ENCODE results near the gene LYPD6.

LYPD6 gene, protein sequence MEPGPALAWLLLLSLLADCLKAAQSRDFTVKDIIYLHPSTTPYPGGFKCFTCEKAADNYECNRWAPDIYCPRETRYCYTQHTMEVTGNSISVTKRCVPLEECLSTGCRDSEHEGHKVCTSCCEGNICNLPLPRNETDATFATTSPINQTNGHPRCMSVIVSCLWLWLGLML

DNA sequence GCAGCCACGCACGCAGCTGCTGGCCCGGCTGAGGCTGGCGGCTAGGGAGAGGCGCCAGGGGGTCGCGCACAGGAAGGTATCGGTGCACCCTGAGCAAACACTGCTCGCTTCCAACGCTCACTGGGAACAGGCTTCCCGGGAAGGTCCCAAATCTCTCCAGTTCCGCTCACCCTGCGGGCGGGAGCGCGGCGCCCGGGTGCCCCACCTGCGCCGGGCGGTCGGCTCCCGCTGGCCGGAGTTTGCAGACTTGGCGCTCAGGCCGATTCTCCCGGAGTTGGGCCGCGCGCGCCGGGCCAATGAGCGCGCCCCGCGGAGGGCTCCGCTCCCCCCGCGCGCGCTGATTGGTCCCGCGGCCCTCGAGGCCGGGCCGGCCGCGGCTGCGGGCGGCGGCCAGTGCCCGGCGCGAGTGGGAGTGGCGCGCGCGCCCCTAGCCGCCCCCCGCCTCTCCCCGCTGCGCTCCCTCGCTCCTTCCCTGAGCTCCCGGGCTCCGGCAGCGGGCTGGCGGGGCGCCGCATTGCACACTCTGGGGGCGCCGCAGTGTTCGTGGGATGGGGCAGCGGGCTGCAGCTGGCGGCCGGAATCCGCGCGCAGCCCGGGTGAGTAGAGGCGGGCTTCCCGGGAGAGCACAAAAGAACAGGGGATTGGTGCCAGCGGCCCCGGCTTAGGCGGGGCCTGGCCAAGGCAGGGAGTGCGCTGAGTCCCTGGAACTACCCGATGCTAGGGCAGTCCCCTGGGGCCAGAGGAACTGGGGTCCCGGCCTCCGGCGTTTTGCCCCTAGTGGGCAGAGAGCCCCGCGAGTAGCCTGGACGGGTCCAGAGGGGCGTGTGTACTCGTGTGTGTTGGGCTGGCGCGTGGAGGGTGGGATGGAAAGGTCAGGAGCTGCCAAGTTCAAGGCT is at the start of gene LYPD6:
LYPD6 (plus strand) TSS at position 461 of the 896 bp plus-strand sequence. CDS start 107,122 bp downstream, outside the sequence.
- TF ChIP-seq, protein P1, sequence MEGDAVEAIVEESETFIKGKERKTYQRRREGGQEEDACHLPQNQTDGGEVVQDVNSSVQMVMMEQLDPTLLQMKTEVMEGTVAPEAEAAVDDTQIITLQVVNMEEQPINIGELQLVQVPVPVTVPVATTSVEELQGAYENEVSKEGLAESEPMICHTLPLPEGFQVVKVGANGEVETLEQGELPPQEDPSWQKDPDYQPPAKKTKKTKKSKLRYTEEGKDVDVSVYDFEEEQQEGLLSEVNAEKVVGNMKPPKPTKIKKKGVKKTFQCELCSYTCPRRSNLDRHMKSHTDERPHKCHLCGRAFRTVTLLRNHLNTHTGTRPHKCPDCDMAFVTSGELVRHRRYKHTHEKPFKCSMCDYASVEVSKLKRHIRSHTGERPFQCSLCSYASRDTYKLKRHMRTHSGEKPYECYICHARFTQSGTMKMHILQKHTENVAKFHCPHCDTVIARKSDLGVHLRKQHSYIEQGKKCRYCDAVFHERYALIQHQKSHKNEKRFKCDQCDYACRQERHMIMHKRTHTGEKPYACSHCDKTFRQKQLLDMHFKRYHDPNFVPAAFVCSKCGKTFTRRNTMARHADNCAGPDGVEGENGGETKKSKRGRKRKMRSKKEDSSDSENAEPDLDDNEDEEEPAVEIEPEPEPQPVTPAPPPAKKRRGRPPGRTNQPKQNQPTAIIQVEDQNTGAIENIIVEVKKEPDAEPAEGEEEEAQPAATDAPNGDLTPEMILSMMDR (IDR thresholded peaks at IDR 0.05; ENCODE audit: low read depth, low read length, missing control alignments) = no peak
- in situ Hi-C loops (cut with HindIII; ENCODE audit: low sequenced_read_pairs) = no loop called here
- H3K4me3 ChIP-seq (ENCODE audit: low read depth, low read length) = peak within 1 kb of the TSS; percentile 67
- DNase-seq (ENCODE audit: low read depth) = no peak

DNA sequence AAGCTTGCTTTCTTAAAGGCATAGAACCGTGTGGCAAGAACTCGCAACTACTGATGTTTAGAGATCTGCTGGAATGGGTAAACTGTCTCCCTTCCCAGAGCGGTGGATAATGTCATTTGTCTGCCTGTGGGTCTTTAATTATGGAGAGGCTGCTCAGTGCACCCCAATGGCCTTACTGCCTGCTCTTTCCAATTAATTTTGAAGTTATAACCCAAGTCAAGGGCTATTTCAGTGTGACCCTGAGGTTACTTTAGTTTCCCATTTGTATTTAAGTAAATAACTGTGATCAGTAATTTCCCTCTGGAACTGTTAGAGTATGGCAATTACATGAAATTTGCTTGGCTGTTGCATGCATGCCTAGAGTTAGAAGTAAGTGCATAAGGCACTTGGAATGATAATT is 48.9 kb upstream of the LYPD6 start:
- TF ChIP-seq, protein P1 (IDR thresholded peaks at IDR 0.05; ENCODE audit: low read depth, low read length, missing control alignments) = no peak

DNA sequence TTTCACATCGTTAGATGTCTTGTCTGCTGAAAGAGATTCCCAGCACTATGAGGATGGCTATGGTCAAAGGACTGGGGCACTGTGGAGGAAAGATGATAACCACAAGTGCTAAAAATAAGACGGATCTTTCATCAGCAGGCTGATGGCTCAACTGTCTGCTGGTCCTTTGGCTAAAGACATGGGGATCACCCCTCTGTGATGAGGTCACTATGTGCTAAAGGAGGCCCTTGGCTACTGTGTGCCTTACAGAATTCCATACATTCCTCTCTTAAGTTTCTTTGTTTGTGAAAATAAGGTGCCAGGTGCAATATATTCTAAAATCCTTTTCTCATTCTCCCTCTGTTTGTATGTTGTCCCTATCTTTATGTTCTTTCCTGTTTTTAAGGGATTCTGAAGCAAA is 39.7 kb upstream of the LYPD6 start:
- no peak for DNase-seq (ENCODE audit: low read depth)
- in situ Hi-C loops (cut with HindIII; ENCODE audit: low sequenced_read_pairs) = no loop called here
- TF ChIP-seq, protein P1 (IDR thresholded peaks at IDR 0.05; ENCODE audit: low read depth, low read length, missing control alignments) = no peak
- H3K4me3 ChIP-seq (ENCODE audit: low read depth, low read length) = no peak overlapping the region

More for the DNA sequence above, 48.9 kb upstream of the LYPD6 start:
- H3K4me3 ChIP-seq (ENCODE audit: low read depth, low read length) = no peak overlapping the region
- no peak for DNase-seq (ENCODE audit: low read depth)
- in situ Hi-C loops (cut with HindIII; ENCODE audit: low sequenced_read_pairs) = no loop called here

DNA sequence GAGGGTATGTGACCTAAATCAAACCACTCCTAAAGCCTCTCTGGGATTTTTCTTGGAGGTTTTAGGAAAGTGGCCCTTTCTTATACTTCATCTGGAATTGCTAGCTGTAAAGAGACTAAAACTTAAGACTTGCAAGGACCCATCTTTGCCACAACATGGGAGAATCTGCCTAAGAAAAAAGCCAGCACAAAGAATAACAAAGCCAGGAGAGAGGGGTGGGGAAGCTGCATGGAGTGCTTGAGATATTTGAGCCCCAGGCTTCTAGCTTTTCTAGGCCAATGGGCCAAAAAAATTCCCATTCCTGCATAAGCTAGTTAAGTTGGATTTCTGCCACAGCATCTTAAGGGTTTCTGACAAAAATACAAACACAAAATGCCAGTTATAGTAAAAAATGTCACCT is 38.5 kb upstream of the LYPD6 start:
- TF ChIP-seq, protein P1 (IDR thresholded peaks at IDR 0.05; ENCODE audit: low read depth, low read length, missing control alignments) = no peak
- in situ Hi-C loops (cut with HindIII; ENCODE audit: low sequenced_read_pairs) = no loop called here
- DNase-seq (ENCODE audit: low read depth) = no peak
- H3K4me3 ChIP-seq (ENCODE audit: low read depth, low read length) = no peak overlapping the region

DNA sequence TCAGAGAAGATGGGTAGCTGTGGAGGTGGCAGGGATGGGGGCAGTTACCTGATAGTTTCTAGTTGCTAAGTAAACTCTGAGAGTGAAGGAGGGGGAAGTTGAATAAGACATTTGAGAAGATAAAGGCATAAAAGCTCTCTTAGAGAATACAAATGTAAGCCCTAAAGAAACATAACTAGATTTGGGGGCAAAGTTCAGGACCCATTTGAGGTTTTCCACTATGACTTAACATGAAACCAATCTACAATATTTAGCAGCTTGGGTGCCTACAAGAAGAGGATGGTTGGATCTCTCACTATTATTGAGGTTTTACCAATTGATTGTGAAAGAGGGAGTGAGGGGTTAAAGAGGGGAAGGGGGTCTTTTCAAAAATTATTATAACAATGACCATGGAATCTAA is 34.4 kb upstream of the LYPD6 start:
- H3K4me3 ChIP-seq (ENCODE audit: low read depth, low read length) = no peak overlapping the region
- in situ Hi-C loops (cut with HindIII; ENCODE audit: low sequenced_read_pairs) = no loop called here
- no peak for DNase-seq (ENCODE audit: low read depth)
- TF ChIP-seq, protein P1 (IDR thresholded peaks at IDR 0.05; ENCODE audit: low read depth, low read length, missing control alignments) = no peak

DNA sequence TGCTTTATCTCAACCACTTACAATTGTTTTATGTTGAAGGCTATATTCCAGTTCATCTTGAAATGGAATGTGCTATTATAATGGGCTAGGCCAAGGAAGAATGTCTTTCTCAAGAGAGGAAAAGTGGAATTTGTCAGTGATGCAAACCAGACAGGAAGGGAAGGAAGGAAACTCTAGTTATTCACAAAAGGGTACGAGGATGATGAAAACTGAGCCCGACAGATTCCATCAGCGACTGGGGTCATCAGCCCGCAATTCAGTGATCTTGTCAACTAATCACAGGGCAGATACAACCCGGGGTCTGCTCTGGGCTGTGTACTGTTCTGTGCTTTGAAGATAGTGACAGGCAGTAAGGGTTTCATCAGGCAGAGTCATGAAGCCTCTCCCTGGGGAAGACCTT is 23.4 kb upstream of the LYPD6 start:
- in situ Hi-C loops (cut with HindIII; ENCODE audit: low sequenced_read_pairs) = no loop called here
- no peak for DNase-seq (ENCODE audit: low read depth)
- H3K4me3 ChIP-seq (ENCODE audit: low read depth, low read length) = no peak overlapping the region
- TF ChIP-seq, protein P1 (IDR thresholded peaks at IDR 0.05; ENCODE audit: low read depth, low read length, missing control alignments) = no peak

All from astrocyte of the cerebellum (primary cell).